GM12865 (cell line): ENCODE results near the gene PCNX4.

Experiments used
- DNase-seq: peaks from one replicate; pipeline ENCODE4 v3.0.0; 2010; ENCODE audit warnings: low read depth
- H3K4me3 ChIP-seq: 2 replicates; pipeline ENCODE4 v1.5.1; 2011; ENCODE audit warnings: mild to moderate bottlenecking, low read depth, low read length, control low read depth
- TF ChIP-seq, protein P1 (sequence below): IDR thresholded peaks from 2 replicates; pipeline ENCODE4 v1.5.1; 2011; ENCODE audit warnings: low read length, control low read depth, low read depth, inconsistent platforms; ENCODE audit not compliant: insufficient read depth; ENCODE audit errors: missing control alignments

The PCNX4 gene

GRCh38 chr14:60161196-60162107 is 69.7 kb downstream of the PCNX4 start:
- DNase-seq: no peak
- TF ChIP-seq, protein P1, sequence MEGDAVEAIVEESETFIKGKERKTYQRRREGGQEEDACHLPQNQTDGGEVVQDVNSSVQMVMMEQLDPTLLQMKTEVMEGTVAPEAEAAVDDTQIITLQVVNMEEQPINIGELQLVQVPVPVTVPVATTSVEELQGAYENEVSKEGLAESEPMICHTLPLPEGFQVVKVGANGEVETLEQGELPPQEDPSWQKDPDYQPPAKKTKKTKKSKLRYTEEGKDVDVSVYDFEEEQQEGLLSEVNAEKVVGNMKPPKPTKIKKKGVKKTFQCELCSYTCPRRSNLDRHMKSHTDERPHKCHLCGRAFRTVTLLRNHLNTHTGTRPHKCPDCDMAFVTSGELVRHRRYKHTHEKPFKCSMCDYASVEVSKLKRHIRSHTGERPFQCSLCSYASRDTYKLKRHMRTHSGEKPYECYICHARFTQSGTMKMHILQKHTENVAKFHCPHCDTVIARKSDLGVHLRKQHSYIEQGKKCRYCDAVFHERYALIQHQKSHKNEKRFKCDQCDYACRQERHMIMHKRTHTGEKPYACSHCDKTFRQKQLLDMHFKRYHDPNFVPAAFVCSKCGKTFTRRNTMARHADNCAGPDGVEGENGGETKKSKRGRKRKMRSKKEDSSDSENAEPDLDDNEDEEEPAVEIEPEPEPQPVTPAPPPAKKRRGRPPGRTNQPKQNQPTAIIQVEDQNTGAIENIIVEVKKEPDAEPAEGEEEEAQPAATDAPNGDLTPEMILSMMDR: no peak
- H3K4me3 ChIP-seq: no peak overlapping the region

GRCh38 chr14:60163693-60164092 is 72.0 kb downstream of the PCNX4 start:
- no peak for DNase-seq
- peak overlapping the region; percentile 82 for H3K4me3 ChIP-seq
- TF ChIP-seq, protein P1: no peak

DNA sequence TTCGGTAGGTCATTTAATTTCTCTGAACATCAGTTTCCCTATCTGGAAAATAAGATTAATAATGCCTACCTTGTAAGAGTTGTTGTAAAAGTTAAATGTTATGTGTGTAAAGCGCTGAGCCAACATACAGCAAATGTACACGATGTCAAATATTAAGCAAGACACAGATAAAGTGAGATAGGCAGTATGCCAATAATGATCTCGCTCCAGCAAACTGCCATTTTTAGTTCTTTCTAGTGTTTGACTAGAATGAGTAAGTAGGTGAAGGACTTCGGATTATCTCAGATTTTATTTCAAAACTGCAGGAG is 72.6 kb downstream of the PCNX4 start:
- peak overlapping the region; percentile 82 for H3K4me3 ChIP-seq
- TF ChIP-seq, protein P1: no peak
- no peak for DNase-seq

- peak; percentile 90 for DNase-seq
- peak within 1 kb of the TSS; percentile 82 for H3K4me3 ChIP-seq
- TF ChIP-seq, protein P1: peak; percentile 42
Observed at GRCh38 chr14:60164712-60165546, 73.2 kb downstream of the PCNX4 start, which contains the start of gene DHRS7. Gene DHRS7 (minus strand): TSS chr14:60165398. CDS start chr14:60165309, 89 bp downstream.

- no peak for DNase-seq
- TF ChIP-seq, protein P1: no peak
Observed at GRCh38 chr14:60165547-60165876, 73.8 kb downstream of the PCNX4 start.

GRCh38 chr14:60166142-60166541 is 74.4 kb downstream of the PCNX4 start:
- DNase-seq: peak; percentile 42
- no peak overlapping the region for H3K4me3 ChIP-seq
- TF ChIP-seq, protein P1: no peak

More at GRCh38 chr14:60165547-60165876, 73.8 kb downstream of the PCNX4 start:
- H3K4me3 ChIP-seq: peak overlapping the region; percentile 82
